Aorta (tissue), 5 donors: ENCODE data around the gene PRKCE. TPM values are rescaled to one million over a fixed set of nuclear protein-coding genes. Genes with fewer than 3 reads are reported as not detected.

Experiments used
- ATAC-seq: fragments of 200-7000 bp; cut with Tn5 transposase; one replicate; pipeline ENCODE4 v1.9.1; 2022; ENCODE audit warnings: moderate library complexity; ENCODE audit not compliant: low FRiP score
- DNase-seq, 2 donors: peaks; one replicate each; pipeline ENCODE4 v3.0.0-alpha.2; 2020
- H3K27ac ChIP-seq, 2 donors: one replicate each; pipeline ENCODE4 v1.5.1; 2013; ENCODE audit warnings: low read length in 2 of 2, mild to moderate bottlenecking in 2 of 2, moderate library complexity in 2 of 2, control low read depth in 1 of 2, inconsistent platforms in 1 of 2, low read depth in 1 of 2
- H3K27me3 ChIP-seq, 2 donors: one replicate each; pipeline ENCODE4 v1.6.1; 2013; ENCODE audit warnings: control low read depth in 1 of 2, low read length in 1 of 2, mild to moderate bottlenecking in 1 of 2, moderate library complexity in 1 of 2; ENCODE audit not compliant: insufficient read depth in 2 of 2, control insufficient read depth in 1 of 2
- H3K36me3 ChIP-seq, 2 donors: one replicate each; pipeline ENCODE4 v1.6.1; 2013; ENCODE audit warnings: control low read depth in 1 of 2, low read length in 1 of 2, mild to moderate bottlenecking in 1 of 2; ENCODE audit not compliant: insufficient read depth in 2 of 2, control insufficient read depth in 1 of 2
- H3K4me1 ChIP-seq, 2 donors: one replicate each; pipeline ENCODE4 v1.6.1; 2013; ENCODE audit warnings: low read length in 2 of 2, control low read depth in 1 of 2, mild to moderate bottlenecking in 1 of 2, moderate library complexity in 1 of 2; ENCODE audit not compliant: insufficient read depth in 2 of 2, control insufficient read depth in 1 of 2
- H3K4me3 ChIP-seq, 2 donors: one replicate each; pipeline ENCODE4 v1.5.1; 2013; ENCODE audit warnings: low read length in 2 of 2, control low read depth in 1 of 2, mild to moderate bottlenecking in 1 of 2
- H3K9me3 ChIP-seq: one replicate; pipeline ENCODE4 v1.6.1; 2013; ENCODE audit warnings: mild to moderate bottlenecking, low read length; ENCODE audit not compliant: control insufficient read depth
- WGBS, 2 donors: extraction: QIAGEN DNeasy Blood & Tissue Kit; methylation state at CpG; one replicate each; pipeline ENCODE4 v1.1.7; 2013; 5-methylcytosine and 5-hydroxymethylcytosine counted together
- intact Hi-C, 2 donors: fragments of 100-400 bp; cut with DNase I; formaldehyde crosslinking; loops; one replicate each; pipeline versions ENCODE4 v1.14.2 to v1.15.0; 2022
- polyA plus RNA-seq, 2 donors: library from polyadenylated mRNA; stranded (reverse); fragments of 200-250 nt; gene quantifications; one replicate each; pipeline ENCODE4 v1.2.3, GENCODE V29; 2013
- total RNA-seq, 2 donors: library from RNA; stranded (reverse); fragmentation: NEBNext Ultra II Directional; extraction: Animal tissue kit (Norgen Biotek cat#: 25700); gene quantifications; one replicate each; pipeline ENCODE4 v1.2.1, GENCODE V29; 2021
- donor health status: healthy with polysubstance abuse.
- donor health status: Bipolar disorder and iron deficiency.
- donor health status: DM: no; HTN: no; CAD: no.
- donor health status: DM: no; HTN: no; CAD: no.
- donor health status: DM: yes; HTN: yes; CAD: no.

The PRKCE gene
- total and polyA plus RNA-seq, 4 donors, result 1.5 to 23.8 (median 11.2) TPM

GRCh38 chr2:45902380-45902779 lies 250.9 kb downstream of the PRKCE start:
- H3K36me3 ChIP-seq, result no peaks in the 10 kb centered on the region
- H3K27ac ChIP-seq, result no peak overlapping the region
- no peak overlapping the region for H3K4me3 ChIP-seq
- H3K9me3 ChIP-seq, result no peaks in the 10 kb centered on the region
- ATAC-seq (no peak), DNase-seq (no peak)
- no peaks in the 10 kb centered on the region for H3K27me3 ChIP-seq
- no peaks in the 10 kb centered on the region for H3K4me1 ChIP-seq
- intact Hi-C loops, result no loop called here

- no peaks in the 10 kb centered on the region for H3K27me3 ChIP-seq
- no peaks in the 10 kb centered on the region for H3K9me3 ChIP-seq
- DNase-seq (no peak), ATAC-seq (no peak)
- H3K27ac ChIP-seq, result no peak overlapping the region
- intact Hi-C loops, result no loop called here
- H3K36me3 ChIP-seq, result no peaks in the 10 kb centered on the region
- H3K4me3 ChIP-seq, result no peak overlapping the region
- H3K4me1 ChIP-seq, result no peaks in the 10 kb centered on the region
- WGBS, 2 donors, result 93 to 97% methylated on average over 2 of the region's 2 CpGs
Measured at GRCh38 chr2:45902781-45903375, 251.4 kb downstream of the PRKCE start.

DNA sequence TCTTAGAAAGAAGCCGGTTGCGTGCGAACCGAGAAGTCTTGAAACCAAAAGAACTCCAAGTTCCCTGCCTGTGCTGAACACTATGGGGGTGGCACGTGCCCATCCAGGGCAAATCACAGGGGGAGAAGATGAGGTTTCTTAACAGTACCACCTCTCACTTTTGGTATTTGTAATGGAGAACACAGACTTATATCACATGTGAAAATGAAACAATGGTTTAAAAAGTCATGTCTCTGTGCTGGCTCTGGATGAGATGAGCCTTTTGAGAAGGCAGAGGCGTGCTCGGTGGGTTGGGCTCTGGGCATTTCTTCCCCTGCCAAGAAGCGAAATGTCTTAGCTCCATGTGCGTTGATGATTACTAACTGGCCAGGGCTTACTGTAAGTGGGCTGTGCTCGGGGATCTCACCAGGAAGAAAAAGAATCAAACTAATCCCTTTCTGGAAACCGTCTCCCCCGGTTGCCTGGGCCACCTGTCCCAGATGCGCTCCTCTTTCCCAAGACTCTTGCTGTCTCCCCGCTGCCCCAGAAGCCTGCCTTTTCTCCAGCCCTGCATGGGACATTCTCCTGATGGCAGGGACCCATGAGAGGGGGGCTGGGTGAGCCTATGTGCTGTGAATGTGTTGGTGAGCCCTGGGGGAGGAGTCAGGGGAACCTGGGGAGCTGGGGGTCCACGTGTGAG lies 252.9 kb downstream of the PRKCE start:
- H3K36me3 ChIP-seq, result no peaks in the 10 kb centered on the region
- no peaks in the 10 kb centered on the region for H3K9me3 ChIP-seq
- no peak for ATAC-seq
- intact Hi-C loops, result no loop called here
- no peak overlapping the region for H3K4me3 ChIP-seq
- H3K27me3 ChIP-seq, result no peaks in the 10 kb centered on the region
- no peaks in the 10 kb centered on the region for H3K4me1 ChIP-seq
- no peak overlapping the region for H3K27ac ChIP-seq
- DNase-seq, result no peak
- WGBS, 2 donors, result 80 to 89% methylated on average over 15 of the region's 15 CpGs

DNA sequence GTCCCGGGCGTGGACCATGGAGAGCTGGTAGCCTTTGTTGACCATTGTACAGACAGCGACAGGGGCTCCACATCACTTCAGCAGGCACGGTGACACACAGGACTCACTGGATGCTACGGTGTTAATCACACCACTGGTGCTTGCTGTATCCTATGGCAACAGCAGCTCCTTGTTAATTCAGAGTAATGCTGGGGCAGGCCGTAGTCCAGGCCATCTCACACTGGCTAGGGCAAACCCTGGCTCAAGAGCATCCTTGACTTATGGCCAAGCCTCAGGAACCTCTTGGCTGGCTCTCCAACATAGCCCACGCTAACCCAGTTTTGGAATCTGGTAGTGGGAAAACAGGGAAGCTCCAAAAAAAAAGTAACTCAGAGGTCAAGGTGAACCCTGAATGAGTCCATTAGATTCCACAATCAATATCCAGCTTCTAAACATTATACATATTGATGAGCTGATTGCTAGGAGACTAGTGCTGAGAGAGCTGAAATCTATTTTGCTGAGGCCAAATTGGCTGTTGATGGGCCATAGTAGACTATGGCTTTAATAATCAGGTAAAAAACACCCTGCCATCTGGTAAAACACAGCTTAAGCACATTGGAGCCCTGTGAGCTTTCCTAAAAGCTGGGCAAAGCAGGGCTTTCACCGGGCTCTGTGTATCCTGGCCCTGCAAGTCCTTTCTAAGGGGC lies 253.6 kb downstream of the PRKCE start:
- WGBS, 2 donors, result 75 to 76% methylated on average over 8 of the region's 8 CpGs
- no peak overlapping the region for H3K27ac ChIP-seq
- H3K4me1 ChIP-seq, result no peaks in the 10 kb centered on the region
- intact Hi-C loops, result no loop called here
- H3K27me3 ChIP-seq, result no peaks in the 10 kb centered on the region
- no peak overlapping the region for H3K4me3 ChIP-seq
- DNase-seq (no peak), ATAC-seq (no peak)
- H3K9me3 ChIP-seq, result no peaks in the 10 kb centered on the region
- no peaks in the 10 kb centered on the region for H3K36me3 ChIP-seq

- no peaks in the 10 kb centered on the region for H3K4me1 ChIP-seq
- no peaks in the 10 kb centered on the region for H3K9me3 ChIP-seq
- DNase-seq, result no peak
- no peaks in the 10 kb centered on the region for H3K36me3 ChIP-seq
- no peak overlapping the region for H3K4me3 ChIP-seq
- no peak for ATAC-seq
- intact Hi-C loops, result no loop called here
- no peak overlapping the region for H3K27ac ChIP-seq
- 97 to 99% methylated on average over 5 of the region's 5 CpGs for WGBS, 2 donors
- no peaks in the 10 kb centered on the region for H3K27me3 ChIP-seq
Measured at GRCh38 chr2:45905632-45905958, 254.1 kb downstream of the PRKCE start.

GRCh38 chr2:45907592-45907991 lies 256.1 kb downstream of the PRKCE start:
- DNase-seq (no peak), ATAC-seq (no peak)
- Histone ChIP-seq H3K27me3 (no peaks in the 10 kb centered on the region), H3K9me3 (no peaks in the 10 kb centered on the region), H3K27ac (no peak overlapping the region), H3K4me1 (no peaks in the 10 kb centered on the region), H3K4me3 (no peak overlapping the region), H3K36me3 (no peaks in the 10 kb centered on the region)
- intact Hi-C loops, result no loop called here
- 92 to 99% methylated on average over 9 of the region's 9 CpGs for WGBS, 2 donors

GRCh38 chr2:45908316-45909170 lies 257.1 kb downstream of the PRKCE start:
- Histone ChIP-seq H3K27ac (no peak overlapping the region), H3K4me1 (no peaks in the 10 kb centered on the region), H3K4me3 (no peak overlapping the region), H3K9me3 (no peaks in the 10 kb centered on the region), H3K36me3 (no peaks in the 10 kb centered on the region), H3K27me3 (no peaks in the 10 kb centered on the region)
- ATAC-seq (no peak), DNase-seq (no peak)
- WGBS, 2 donors, result 94% methylated on average over 12 of the region's 12 CpGs
- intact Hi-C loops, result no loop called here

- Histone ChIP-seq H3K9me3 (no peaks in the 10 kb centered on the region), H3K4me1 (no peaks in the 10 kb centered on the region), H3K27me3 (no peaks in the 10 kb centered on the region), H3K4me3 (no peak overlapping the region), H3K27ac (no peak overlapping the region), H3K36me3 (no peaks in the 10 kb centered on the region)
- no peak for DNase-seq
- no peak for ATAC-seq
- 96 to 97% methylated on average over 3 of the region's 3 CpGs for WGBS, 2 donors
- intact Hi-C loops, result no loop called here
Measured at GRCh38 chr2:45909171-45909565, 257.7 kb downstream of the PRKCE start.
